GM12878 (cell line): Measurements from ENCODE around the gene FRMD3. TPM values are rescaled to one million over a fixed set of nuclear protein-coding genes. Genes with fewer than 3 reads are reported as not detected.

Experiments used
- ATAC-seq: fragments of 200-7000 bp; cut with Tn5 transposase; 3 replicates; pipeline ENCODE4 v1.9.1; 2020; ENCODE audit warnings: mild to moderate bottlenecking, moderate library complexity
- BruUV-seq: library from RNA; stranded (reverse); fragments of 400-500 nt; replicated peaks from 2 replicates; lab custom pipeline; 2021; lab: Mats Ljungman, UMichigan
- CTCF ChIA-PET: fragments of 300-600 bp; sonication (Branson Sonifier 250); formaldehyde crosslinking; extraction: SDS; loops from one replicate; lab custom pipeline; 2021; ENCODE audit warnings: inconsistent platforms; lab: Yijun Ruan, JAX
- POLR2A ChIA-PET: fragments of 350-600 bp; formaldehyde crosslinking; extraction: SDS; loops from one replicate; lab custom pipeline; 2021; ENCODE audit warnings: inconsistent platforms; lab: Charles Lee
- RAD21 ChIA-PET: fragments of 300-600 bp; sonication (Branson Sonifier 250); formaldehyde crosslinking; loops from one replicate; lab custom pipeline; 2023; ENCODE audit warnings: antibody characterized with exemption; ENCODE audit not compliant: unreplicated experiment; lab: Charles Lee
- SMC1A ChIA-PET: fragments of 300-600 bp; sonication (Branson Sonifier 250); formaldehyde crosslinking; loops from one replicate; lab custom pipeline; 2023; ENCODE audit not compliant: unreplicated experiment, uncharacterized antibody; lab: Charles Lee
- DNase-seq: peaks from one replicate; pipeline ENCODE4 v3.0.0-alpha.2; 2011; ENCODE audit warnings: low read depth, low spot score
- FAIRE-seq: peaks from 3 replicates; lab custom pipeline; 2011; peaks lifted over from hg19 to GRCh38; lab: Jason Lieb, UNC
- H2AFZ ChIP-seq: 2 replicates; pipeline ENCODE4 v1.6.0; 2011; ENCODE audit warnings: low read depth, low read length, control low read depth; ENCODE audit not compliant: control insufficient read depth
- H3K27ac ChIP-seq: 2 replicates; pipeline ENCODE4 v1.5.1; 2011; ENCODE audit warnings: control low read depth; ENCODE audit not compliant: control insufficient read depth, insufficient read depth
- H3K27me3 ChIP-seq, 2 experiments: replicated peaks in 1 of 2; 2 replicates each; pipeline versions ENCODE4 v1.6.0 to v1.6.1; 2011; ENCODE audit warnings: low read length in 1 of 2; ENCODE audit not compliant: control insufficient read depth in 2 of 2, insufficient read depth in 2 of 2
- H3K36me3 ChIP-seq, 2 experiments: 2 replicates each; pipeline ENCODE4 v1.5.1; 2011; ENCODE audit warnings: low read length in 1 of 2; ENCODE audit not compliant: control insufficient read depth in 2 of 2, insufficient read depth in 2 of 2
- H3K4me1 ChIP-seq: 2 replicates; pipeline ENCODE4 v1.6.1; 2011; ENCODE audit warnings: mild to moderate bottlenecking, low read length, moderate library complexity, mixed read lengths; ENCODE audit not compliant: control insufficient read depth, insufficient read depth
- H3K4me2 ChIP-seq: 2 replicates; pipeline ENCODE4 v1.6.0; 2011; ENCODE audit warnings: control low read depth; ENCODE audit not compliant: control insufficient read depth, insufficient read depth
- H3K4me3 ChIP-seq: fragments of 200-600 bp; sonication (generic); 2 replicates; pipeline ENCODE4 v1.5.1; 2016
- H3K79me2 ChIP-seq: 2 replicates; pipeline ENCODE4 v1.6.0; 2011; ENCODE audit warnings: low read length; ENCODE audit not compliant: control insufficient read depth, insufficient read depth
- H3K9ac ChIP-seq: 2 replicates; pipeline ENCODE4 v1.8.0; 2011; ENCODE audit warnings: low read length, control low read depth, mixed read lengths; ENCODE audit not compliant: control insufficient read depth, insufficient read depth
- H3K9me3 ChIP-seq: replicated peaks from 3 replicates; pipeline ENCODE4 v1.5.1; 2011; ENCODE audit warnings: mild to moderate bottlenecking, low read length; ENCODE audit not compliant: control insufficient read depth, insufficient read depth
- H4K20me1 ChIP-seq: 2 replicates; pipeline ENCODE4 v1.6.0; 2011; ENCODE audit not compliant: control insufficient read depth, insufficient read depth
- ATF7 ChIP-seq: fragments of 450-650 bp; IDR thresholded peaks from 2 replicates; pipeline ENCODE4 v1.6.1; 2016; ENCODE audit warnings: low read depth, mild to moderate bottlenecking
- CREB1 ChIP-seq: IDR thresholded peaks from 2 replicates; pipeline ENCODE4 v1.6.1; 2012; ENCODE audit warnings: low read depth, mild to moderate bottlenecking, inconsistent platforms
- IRF4 ChIP-seq: IDR thresholded peaks from 2 replicates; pipeline ENCODE4 v1.6.1; 2011; ENCODE audit warnings: low read depth, low read length
- KAT2A ChIP-seq: conservative IDR thresholded peaks from 2 replicates; pipeline ENCODE4 v1.6.1; 2011; ENCODE audit warnings: low read depth, low read length; ENCODE audit not compliant: control insufficient read depth
- RB1 ChIP-seq: fragments of 450-650 bp; formaldehyde crosslinking; IDR thresholded peaks from 2 replicates; pipeline ENCODE4 v1.6.1; 2017; ENCODE audit warnings: mild to moderate bottlenecking, borderline replicate concordance
- RCOR1 ChIP-seq: conservative IDR thresholded peaks from 2 replicates; pipeline ENCODE4 v1.6.1; 2012; ENCODE audit warnings: low read depth, low read length, improper control_type of control experiment
- SREBF1 ChIP-seq: IDR thresholded peaks from 2 replicates; pipeline ENCODE4 v1.6.1; 2012; ENCODE audit warnings: mild to moderate bottlenecking, low read length
- ZNF217 ChIP-seq: fragments of 450-650 bp; IDR thresholded peaks from 2 replicates; pipeline ENCODE4 v1.6.1; 2017; ENCODE audit warnings: antibody characterized with exemption, mild to moderate bottlenecking
- ZNF24 ChIP-seq: fragments of 450-650 bp; IDR thresholded peaks from 2 replicates; pipeline ENCODE4 v1.6.1; 2017; ENCODE audit warnings: antibody characterized with exemption, mild to moderate bottlenecking
- ZNF384 ChIP-seq: IDR thresholded peaks from 2 replicates; pipeline ENCODE4 v1.6.1; 2012; ENCODE audit warnings: low read depth, mild to moderate bottlenecking, low read length, improper control_type of control experiment, borderline replicate concordance
- ZSCAN29 ChIP-seq: fragments of 450-650 bp; IDR thresholded peaks from 2 replicates; pipeline ENCODE4 v1.6.1; 2017; ENCODE audit warnings: mild to moderate bottlenecking, moderate library complexity
- in situ Hi-C: fragments of 300-500 bp; cut with MboI; formaldehyde crosslinking; loops from 9 replicates; pipeline ENCODE4 v1.14.3; 2018; ENCODE audit warnings: mixed read lengths
- intact Hi-C: fragments of 100-400 bp; cut with micrococcal nuclease; formaldehyde crosslinking; loops from one replicate; pipeline ENCODE4 v1.14.2; 2022; ENCODE audit not compliant: unreplicated experiment
- polyA plus RNA-seq, 11 experiments: library from polyadenylated mRNA; depleted of rRNA in 4 of 11; unstranded in 6 of 11; stranded (reverse) in 5 of 11; fragments of >200 nt; fragmentation: Nextera tagmentation in 4 of 11; fragmentation: Illumina TruSeq in 1 of 11; extraction: Ambion mirVana in 4 of 11; extraction: Trizol in 1 of 11; gene quantifications; 1 replicate in 1 of 11; 2 replicates in 10 of 11; pipeline versions ENCODE4 v1.2.1 to v1.2.3, GENCODE V29; 2011 to 2016; ENCODE audit warnings: inconsistent platforms in 2 of 11, missing spikeins in 2 of 11, low read depth in 1 of 11
- total RNA-seq, 4 experiments: library from RNA; depleted of rRNA in 3 of 4; stranded (reverse); fragments of >200 nt in 3 of 4; fragmentation: Illumina TruSeq in 1 of 4; extraction: Trizol in 1 of 4; gene quantifications; 2 replicates each; pipeline versions ENCODE4 v1.2.1 to v1.2.3, GENCODE V29; 2013 to 2021
- TF ChIP-seq, protein P1 (sequence below), 3 experiments: IDR thresholded peaks in 2 of 3; conservative IDR thresholded peaks in 1 of 3; 2 replicates each; pipeline ENCODE4 v1.5.1; 2011; ENCODE audit warnings: low read depth in 3 of 3, low read length in 3 of 3, mild to moderate bottlenecking in 3 of 3, control low read depth in 2 of 3, moderate library complexity in 2 of 3, inconsistent platforms in 1 of 3, mixed read lengths in 1 of 3; ENCODE audit not compliant: control insufficient read depth in 2 of 3, insufficient read depth in 1 of 3; ENCODE audit errors: extremely low read depth in 1 of 3
- TF ChIP-seq, protein P2 (sequence below): fragments of 450-650 bp; IDR thresholded peaks from 2 replicates; pipeline ENCODE4 v1.6.1; 2016; ENCODE audit warnings: mild to moderate bottlenecking, moderate library complexity, borderline replicate concordance

Gene FRMD3
- total and polyA plus RNA-seq, 10 of the 15 experiments (the other 5 are each of a cell fraction or from before 2014, with no cell fraction given) = 0.04 to 0.68 (median 0.21) TPM; not detected in 1

GRCh38 chr9:83526211-83526610 is 12.0 kb downstream of the FRMD3 start (continued):
- no peak for TF ChIP-seq ZSCAN29
- no peak for TF ChIP-seq ATF7
- TF ChIP-seq CREB1 = no peak
- no peak for TF ChIP-seq KAT2A

DNA sequence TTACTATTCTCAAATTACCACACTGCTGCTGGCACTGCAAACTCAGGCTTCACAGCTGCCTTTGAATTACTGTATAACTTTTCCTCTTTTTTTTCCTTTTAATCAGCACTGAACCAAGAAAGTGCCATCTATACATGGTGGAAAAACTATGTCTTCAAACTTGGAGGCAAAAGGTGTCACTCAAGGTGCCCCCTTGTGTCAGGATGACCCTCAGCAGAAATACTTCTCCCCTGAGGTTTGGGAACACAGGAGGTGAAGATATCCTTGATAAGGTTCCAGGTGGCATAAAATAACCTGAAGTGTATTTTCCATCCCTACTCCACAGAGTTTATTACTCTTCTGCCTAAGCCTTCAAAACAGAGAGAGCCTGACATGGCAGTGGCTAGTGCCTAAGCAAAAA is 14.5 kb downstream of the FRMD3 start:
- BruUV-seq = no TSS peak
- in situ Hi-C loops = no loop called here
- Histone ChIP-seq H4K20me1 (no peaks in the 10 kb centered on the region), H3K9ac (no peak overlapping the region), H3K9me3 (no peaks in the 10 kb centered on the region), H3K27ac (no peak overlapping the region), H3K4me1 (no peaks in the 10 kb centered on the region), H3K27me3 (no peaks in the 10 kb centered on the region), H3K4me2 (no peak overlapping the region), H2AFZ (no peak overlapping the region), H3K4me3 (no peak overlapping the region), H3K36me3 (no peaks in the 10 kb centered on the region), H3K79me2 (no peaks in the 10 kb centered on the region)
- DNase-seq = no peak
- ATAC-seq = no peak
- intact Hi-C loops = no loop called here
- TF ChIP-seq IRF4 = no peak
- no peak for TF ChIP-seq RB1
- no peak for TF ChIP-seq ZNF217
- TF ChIP-seq SREBF1 = no peak
- TF ChIP-seq ZNF384 = no peak
- TF ChIP-seq, protein P1, sequence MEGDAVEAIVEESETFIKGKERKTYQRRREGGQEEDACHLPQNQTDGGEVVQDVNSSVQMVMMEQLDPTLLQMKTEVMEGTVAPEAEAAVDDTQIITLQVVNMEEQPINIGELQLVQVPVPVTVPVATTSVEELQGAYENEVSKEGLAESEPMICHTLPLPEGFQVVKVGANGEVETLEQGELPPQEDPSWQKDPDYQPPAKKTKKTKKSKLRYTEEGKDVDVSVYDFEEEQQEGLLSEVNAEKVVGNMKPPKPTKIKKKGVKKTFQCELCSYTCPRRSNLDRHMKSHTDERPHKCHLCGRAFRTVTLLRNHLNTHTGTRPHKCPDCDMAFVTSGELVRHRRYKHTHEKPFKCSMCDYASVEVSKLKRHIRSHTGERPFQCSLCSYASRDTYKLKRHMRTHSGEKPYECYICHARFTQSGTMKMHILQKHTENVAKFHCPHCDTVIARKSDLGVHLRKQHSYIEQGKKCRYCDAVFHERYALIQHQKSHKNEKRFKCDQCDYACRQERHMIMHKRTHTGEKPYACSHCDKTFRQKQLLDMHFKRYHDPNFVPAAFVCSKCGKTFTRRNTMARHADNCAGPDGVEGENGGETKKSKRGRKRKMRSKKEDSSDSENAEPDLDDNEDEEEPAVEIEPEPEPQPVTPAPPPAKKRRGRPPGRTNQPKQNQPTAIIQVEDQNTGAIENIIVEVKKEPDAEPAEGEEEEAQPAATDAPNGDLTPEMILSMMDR (IDR thresholded peaks at IDR 0.05 in 2 of 3, conservative IDR thresholded peaks at IDR 0.05 in 1 of 3; ENCODE audit: control insufficient read depth in 2 of 3, extremely low read depth in 1 of 3, insufficient read depth in 1 of 3, low read depth in 3 of 3, low read length in 3 of 3) = no peak
- no peak for TF ChIP-seq RCOR1
- TF ChIP-seq ZNF24 = no peak
- TF ChIP-seq, protein P2, sequence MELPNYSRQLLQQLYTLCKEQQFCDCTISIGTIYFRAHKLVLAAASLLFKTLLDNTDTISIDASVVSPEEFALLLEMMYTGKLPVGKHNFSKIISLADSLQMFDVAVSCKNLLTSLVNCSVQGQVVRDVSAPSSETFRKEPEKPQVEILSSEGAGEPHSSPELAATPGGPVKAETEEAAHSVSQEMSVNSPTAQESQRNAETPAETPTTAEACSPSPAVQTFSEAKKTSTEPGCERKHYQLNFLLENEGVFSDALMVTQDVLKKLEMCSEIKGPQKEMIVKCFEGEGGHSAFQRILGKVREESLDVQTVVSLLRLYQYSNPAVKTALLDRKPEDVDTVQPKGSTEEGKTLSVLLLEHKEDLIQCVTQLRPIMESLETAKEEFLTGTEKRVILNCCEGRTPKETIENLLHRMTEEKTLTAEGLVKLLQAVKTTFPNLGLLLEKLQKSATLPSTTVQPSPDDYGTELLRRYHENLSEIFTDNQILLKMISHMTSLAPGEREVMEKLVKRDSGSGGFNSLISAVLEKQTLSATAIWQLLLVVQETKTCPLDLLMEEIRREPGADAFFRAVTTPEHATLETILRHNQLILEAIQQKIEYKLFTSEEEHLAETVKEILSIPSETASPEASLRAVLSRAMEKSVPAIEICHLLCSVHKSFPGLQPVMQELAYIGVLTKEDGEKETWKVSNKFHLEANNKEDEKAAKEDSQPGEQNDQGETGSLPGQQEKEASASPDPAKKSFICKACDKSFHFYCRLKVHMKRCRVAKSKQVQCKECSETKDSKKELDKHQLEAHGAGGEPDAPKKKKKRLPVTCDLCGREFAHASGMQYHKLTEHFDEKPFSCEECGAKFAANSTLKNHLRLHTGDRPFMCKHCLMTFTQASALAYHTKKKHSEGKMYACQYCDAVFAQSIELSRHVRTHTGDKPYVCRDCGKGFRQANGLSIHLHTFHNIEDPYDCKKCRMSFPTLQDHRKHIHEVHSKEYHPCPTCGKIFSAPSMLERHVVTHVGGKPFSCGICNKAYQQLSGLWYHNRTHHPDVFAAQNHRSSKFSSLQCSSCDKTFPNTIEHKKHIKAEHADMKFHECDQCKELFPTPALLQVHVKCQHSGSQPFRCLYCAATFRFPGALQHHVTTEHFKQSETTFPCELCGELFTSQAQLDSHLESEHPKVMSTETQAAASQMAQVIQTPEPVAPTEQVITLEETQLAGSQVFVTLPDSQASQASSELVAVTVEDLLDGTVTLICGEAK = no peak
- ChIA-PET CTCF (interaction anchor here (0.9 to 3.5 kb wide), 2 partner anchors 189 to 190 kb away, joined by 3 to 21 read pairs; no protein-coding TSS in a partner anchor), POLR2A (no interaction called here), SMC1A (interaction anchor here (0.9 kb wide), 1 partner anchor 33 kb away, joined by 3 read pairs; no protein-coding TSS in a partner anchor), RAD21 (no interaction called here)
- FAIRE-seq = no peak
